Astrocyte (in vitro differentiated cells and primary cell): ENCODE results near the gene ZSCAN12. TPM values are rescaled to one million over a fixed set of nuclear protein-coding genes. Genes with fewer than 3 reads are reported as not detected.
A peak's percentile ranks its signal among the peaks of the same experiment; 100 is the strongest.
"Not testable (repeated sequence)": the region's sequence is repeated elsewhere in the genome, so short reads cannot be mapped to it uniquely, and the experiment has no call there.

ENCODE experiments used
- DNase-seq: peaks from one replicate; pipeline ENCODE4 v3.0.0-alpha.2; 2010; ENCODE audit warnings: low read depth
- FAIRE-seq: peaks from 2 replicates; lab custom pipeline; 2011; peaks lifted over from hg19 to GRCh38; lab: Jason Lieb, UNC
- H2AFZ ChIP-seq: 2 replicates; pipeline ENCODE4 v1.6.0; 2012; ENCODE audit warnings: low read depth, low read length, inconsistent platforms
- H3K27ac ChIP-seq: 2 replicates; pipeline ENCODE4 v1.5.1; 2011; ENCODE audit warnings: low read depth, low read length, inconsistent platforms
- H3K27me3 ChIP-seq: 2 replicates; pipeline ENCODE4 v1.6.0; 2011; ENCODE audit warnings: low read length, inconsistent platforms; ENCODE audit not compliant: insufficient read depth
- H3K36me3 ChIP-seq: 2 replicates; pipeline ENCODE4 v1.5.1; 2011; ENCODE audit warnings: low read length, inconsistent platforms; ENCODE audit not compliant: insufficient read depth
- H3K4me1 ChIP-seq: 2 replicates; pipeline ENCODE4 v1.5.1; 2011; ENCODE audit warnings: low read length, inconsistent platforms; ENCODE audit not compliant: insufficient read depth
- H3K4me2 ChIP-seq: 2 replicates; pipeline ENCODE4 v1.6.0; 2012; ENCODE audit warnings: low read length, inconsistent platforms
- H3K4me3 ChIP-seq: 2 replicates; pipeline ENCODE4 v1.5.1; 2011; ENCODE audit warnings: low read depth, mild to moderate bottlenecking, low read length, inconsistent platforms; ENCODE audit not compliant: insufficient read depth
- H3K79me2 ChIP-seq: 2 replicates; pipeline ENCODE4 v1.6.0; 2012; ENCODE audit warnings: mild to moderate bottlenecking, low read length, inconsistent platforms; ENCODE audit not compliant: insufficient read depth
- H3K9ac ChIP-seq: 2 replicates; pipeline ENCODE4 v1.6.0; 2012; ENCODE audit warnings: mild to moderate bottlenecking, low read length, inconsistent platforms
- H3K9me3 ChIP-seq: 2 replicates; pipeline ENCODE4 v1.5.1; 2012; ENCODE audit warnings: low read depth, mild to moderate bottlenecking, low read length, inconsistent platforms; ENCODE audit not compliant: insufficient read depth
- H4K20me1 ChIP-seq: 2 replicates; pipeline ENCODE4 v1.6.0; 2012; ENCODE audit warnings: low read length, inconsistent platforms; ENCODE audit not compliant: insufficient read depth
- H3K27ac Mint-ChIP-seq: one replicate; pipeline ENCODE4 v1.8.0; 2021; ENCODE audit warnings: mild to moderate bottlenecking, mixed read lengths; ENCODE audit not compliant: unreplicated experiment
- H3K27me3 Mint-ChIP-seq: one replicate; pipeline ENCODE4 v1.8.0; 2021; ENCODE audit warnings: low read depth, mixed read lengths; ENCODE audit not compliant: unreplicated experiment
- H3K36me3 Mint-ChIP-seq: one replicate; pipeline ENCODE4 v1.8.0; 2021; ENCODE audit warnings: low read depth, mixed read lengths; ENCODE audit not compliant: unreplicated experiment
- H3K4me1 Mint-ChIP-seq: one replicate; pipeline ENCODE4 v1.8.0; 2021; ENCODE audit warnings: low read depth, mixed read lengths; ENCODE audit not compliant: unreplicated experiment
- H3K4me3 Mint-ChIP-seq: one replicate; pipeline ENCODE4 v1.8.0; 2021; ENCODE audit warnings: mild to moderate bottlenecking, moderate library complexity, mixed read lengths; ENCODE audit not compliant: unreplicated experiment
- H3K9me3 Mint-ChIP-seq: one replicate; pipeline ENCODE4 v1.8.0; 2021; ENCODE audit warnings: mild to moderate bottlenecking, mixed read lengths; ENCODE audit not compliant: unreplicated experiment
- EZH2 ChIP-seq: IDR thresholded peaks from 2 replicates; pipeline ENCODE4 v1.6.1; 2012; ENCODE audit warnings: mild to moderate bottlenecking, low read length, inconsistent platforms; ENCODE audit not compliant: insufficient read depth
- total RNA-seq: library from RNA; stranded (reverse); gene quantifications from 2 replicates; pipeline ENCODE4 v1.2.1, GENCODE V29; 2021
- TF ChIP-seq, protein P1 (sequence below): IDR thresholded peaks from 2 replicates; pipeline ENCODE4 v1.5.1; 2011; ENCODE audit warnings: low read depth, mild to moderate bottlenecking, inconsistent platforms, low read length, moderate library complexity; ENCODE audit not compliant: insufficient read depth

The ZSCAN12 gene
- total RNA-seq, 1 donor from 2014 or later, result 6.3 TPM

DNA sequence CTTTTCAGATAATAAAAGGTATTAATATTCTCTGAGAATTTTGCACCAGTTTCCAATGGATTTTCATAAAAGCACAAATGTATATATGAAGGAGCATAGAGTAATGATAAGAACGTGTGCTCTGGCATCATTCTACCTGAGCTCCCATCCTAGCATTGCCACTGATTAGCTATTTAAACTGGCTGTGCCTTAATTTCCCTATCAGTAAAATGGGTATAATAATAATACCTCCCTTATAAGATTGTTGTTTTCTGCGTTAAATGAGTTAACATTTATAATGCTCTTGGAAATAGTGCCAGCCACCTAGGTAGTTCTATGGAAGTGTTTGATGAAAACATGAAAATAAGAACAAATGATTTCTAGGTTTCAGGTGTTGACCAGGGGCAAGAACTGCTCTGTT lies 38.6 kb downstream of the ZSCAN12 start:
- Histone ChIP-seq H4K20me1 (no peaks in the 10 kb centered on the region), H3K79me2 (no peaks in the 10 kb centered on the region), H2AFZ (no peak overlapping the region), H3K4me2 (no peak overlapping the region), H3K27me3 (no peaks in the 10 kb centered on the region), H3K36me3 (peaks cover 9% of the 10 kb centered on the region), H3K9me3 (no peaks in the 10 kb centered on the region), H3K9ac (no peak overlapping the region), H3K27ac (no peak overlapping the region), H3K4me1 (peaks cover 11% of the 10 kb centered on the region), H3K4me3 (no peak overlapping the region)
- no peak for TF ChIP-seq EZH2
- TF ChIP-seq, protein P1, sequence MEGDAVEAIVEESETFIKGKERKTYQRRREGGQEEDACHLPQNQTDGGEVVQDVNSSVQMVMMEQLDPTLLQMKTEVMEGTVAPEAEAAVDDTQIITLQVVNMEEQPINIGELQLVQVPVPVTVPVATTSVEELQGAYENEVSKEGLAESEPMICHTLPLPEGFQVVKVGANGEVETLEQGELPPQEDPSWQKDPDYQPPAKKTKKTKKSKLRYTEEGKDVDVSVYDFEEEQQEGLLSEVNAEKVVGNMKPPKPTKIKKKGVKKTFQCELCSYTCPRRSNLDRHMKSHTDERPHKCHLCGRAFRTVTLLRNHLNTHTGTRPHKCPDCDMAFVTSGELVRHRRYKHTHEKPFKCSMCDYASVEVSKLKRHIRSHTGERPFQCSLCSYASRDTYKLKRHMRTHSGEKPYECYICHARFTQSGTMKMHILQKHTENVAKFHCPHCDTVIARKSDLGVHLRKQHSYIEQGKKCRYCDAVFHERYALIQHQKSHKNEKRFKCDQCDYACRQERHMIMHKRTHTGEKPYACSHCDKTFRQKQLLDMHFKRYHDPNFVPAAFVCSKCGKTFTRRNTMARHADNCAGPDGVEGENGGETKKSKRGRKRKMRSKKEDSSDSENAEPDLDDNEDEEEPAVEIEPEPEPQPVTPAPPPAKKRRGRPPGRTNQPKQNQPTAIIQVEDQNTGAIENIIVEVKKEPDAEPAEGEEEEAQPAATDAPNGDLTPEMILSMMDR, result no peak
- no peaks in the 10 kb centered on the region for H3K27me3 Mint-ChIP-seq
- H3K27ac Mint-ChIP-seq, result no peak overlapping the region
- FAIRE-seq, result no peak
- H3K9me3 Mint-ChIP-seq, result peaks cover 14% of the 10 kb centered on the region
- H3K4me1 Mint-ChIP-seq, result peaks cover 3% of the 10 kb centered on the region
- DNase-seq, result no peak
- peaks cover 33% of the 10 kb centered on the region for H3K36me3 Mint-ChIP-seq
- H3K4me3 Mint-ChIP-seq, result no peak overlapping the region

DNA sequence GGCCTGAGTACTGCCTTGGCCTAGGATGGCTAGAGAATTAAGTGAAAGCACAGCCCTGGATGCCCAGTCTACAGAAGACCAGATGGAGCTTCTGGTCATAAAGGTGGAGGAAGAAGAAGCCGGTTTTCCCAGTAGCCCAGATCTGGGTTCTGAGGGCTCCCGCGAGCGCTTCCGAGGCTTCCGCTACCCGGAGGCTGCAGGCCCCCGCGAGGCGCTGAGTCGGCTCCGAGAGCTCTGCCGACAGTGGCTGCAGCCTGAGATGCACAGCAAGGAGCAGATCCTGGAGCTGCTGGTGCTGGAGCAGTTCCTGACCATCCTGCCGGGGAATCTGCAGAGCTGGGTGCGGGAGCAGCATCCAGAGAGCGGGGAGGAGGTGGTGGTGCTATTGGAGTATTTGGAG lies 40.0 kb downstream of the ZSCAN12 start:
- H3K4me2 ChIP-seq, FAIRE-seq, H3K27ac Mint-ChIP-seq: not testable (repeated sequence)

DNA sequence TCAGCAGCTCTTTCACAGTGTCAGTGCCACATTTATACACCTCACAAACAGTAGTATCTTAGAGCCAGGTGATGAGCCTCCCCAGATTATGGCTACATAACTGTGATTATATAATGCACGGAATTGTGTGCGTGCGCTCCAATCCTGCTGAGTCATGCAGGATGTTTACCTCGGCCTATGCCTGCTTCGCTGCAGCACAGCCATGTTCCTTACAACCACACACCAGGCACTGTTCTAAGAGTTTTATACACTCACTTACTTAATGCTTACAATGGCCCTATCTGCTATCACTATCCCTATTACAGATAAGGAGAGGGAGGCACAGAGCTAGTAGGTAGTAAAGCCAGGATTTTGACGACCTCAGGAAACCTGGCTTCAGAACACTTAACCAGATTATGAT lies 42.5 kb downstream of the ZSCAN12 start:
- H3K4me1 Mint-ChIP-seq, result peaks cover 9% of the 10 kb centered on the region

More for the DNA sequence above, 40.0 kb downstream of the ZSCAN12 start:
- H3K36me3 ChIP-seq, H3K9me3 Mint-ChIP-seq, H3K27ac ChIP-seq, H3K27me3 Mint-ChIP-seq, H3K27me3 ChIP-seq, H3K4me3 Mint-ChIP-seq, H4K20me1 ChIP-seq, H3K79me2 ChIP-seq, H3K4me1 Mint-ChIP-seq, DNase-seq, H3K9me3 ChIP-seq, H3K4me3 ChIP-seq, H2AFZ ChIP-seq, H3K9ac ChIP-seq: not testable (repeated sequence)
- H3K4me1 ChIP-seq, result peaks cover 16% of the 10 kb centered on the region
- peaks cover 19% of the 10 kb centered on the region for H3K36me3 Mint-ChIP-seq

More for the DNA sequence above, 42.5 kb downstream of the ZSCAN12 start:
- peak; percentile 40 for DNase-seq
- FAIRE-seq, result no peak
- Histone ChIP-seq H2AFZ (peak overlapping the region; percentile 76), H3K79me2 (peaks cover 26% of the 10 kb centered on the region), H3K9me3 (no peaks in the 10 kb centered on the region), H3K27me3 (no peaks in the 10 kb centered on the region), H3K27ac (no peak overlapping the region), H3K4me3 (no peak overlapping the region), H3K4me2 (peak overlapping the region; percentile 97), H3K4me1 (peaks cover 16% of the 10 kb centered on the region), H4K20me1 (no peaks in the 10 kb centered on the region), H3K36me3 (no peaks in the 10 kb centered on the region), H3K9ac (peak overlapping the region; percentile 90)
- no peak for TF ChIP-seq EZH2
- TF ChIP-seq, protein P1, result no peak
- Mint-ChIP-seq H3K27ac (no peak overlapping the region), H3K36me3 (peaks cover 7% of the 10 kb centered on the region), H3K9me3 (no peaks in the 10 kb centered on the region), H3K4me3 (no peak overlapping the region), H3K27me3 (no peaks in the 10 kb centered on the region)
